Measurements from ENCODE around the gene PDE10A.

GRCh38 chr6:165508321-165508869, 154.6 kb downstream of the PDE10A start:
- TF ChIP-seq ATF2 (IDR thresholded peaks at IDR 0.05; ENCODE audit: low read length) (no peak), SIN3A (conservative IDR thresholded peaks at IDR 0.05 in 1 of 2, IDR thresholded peaks at IDR 0.05 in 1 of 2; ENCODE audit: low read depth in 1 of 2, low read length in 2 of 2) (no peak), POLR2A (IDR thresholded peaks at IDR 0.05; ENCODE audit: control extremely low read depth in 1 of 2, low read depth in 2 of 2, low read length in 2 of 2) (no peak), CTCF (IDR thresholded peaks at IDR 0.05; ENCODE audit: control extremely low read depth in 1 of 3, insufficient read depth in 1 of 3, low read depth in 1 of 3, low read length in 3 of 3) (no peak), POLR2AphosphoS5 (IDR thresholded peaks at IDR 0.05; ENCODE audit: low read depth, low read length) (no peak), SIRT6 (IDR thresholded peaks at IDR 0.05; ENCODE audit: low read length) (no peak), CHD1 (IDR thresholded peaks at IDR 0.05; ENCODE audit: low read depth, low read length) (no peak), MAX (IDR thresholded peaks at IDR 0.05) (no peak), GABPA (IDR thresholded peaks at IDR 0.05; ENCODE audit: borderline replicate concordance, insufficient read depth, low read length) (no peak), BRCA1 (IDR thresholded peaks at IDR 0.05; ENCODE audit: low read depth, low read length) (no peak), POU5F1 (IDR thresholded peaks at IDR 0.05; ENCODE audit: low read depth, low read length) (no peak), KDM1A (IDR thresholded peaks at IDR 0.05; ENCODE audit: borderline replicate concordance, low read length) (no peak), RFX5 (IDR thresholded peaks at IDR 0.05; ENCODE audit: borderline replicate concordance, low read depth, low read length) (no peak), RAD21 (IDR thresholded peaks at IDR 0.05 in 1 of 2, conservative IDR thresholded peaks at IDR 0.05 in 1 of 2; ENCODE audit: low read depth in 2 of 2, low read length in 2 of 2) (no peak)
